GM21619 (cell line): ENCODE data around the gene KRTAP10-5.
"Not testable (repeated sequence)": the region's sequence is repeated elsewhere in the genome, so short reads cannot be mapped to it uniquely, and the experiment has no call there.

Experiments
- ATAC-seq: cut with Tn5 transposase; IDR thresholded peaks from one replicate; pipeline ENCODE4 v1.9.1; 2021; ENCODE audit not compliant: unreplicated experiment

The KRTAP10-5 gene, protein sequence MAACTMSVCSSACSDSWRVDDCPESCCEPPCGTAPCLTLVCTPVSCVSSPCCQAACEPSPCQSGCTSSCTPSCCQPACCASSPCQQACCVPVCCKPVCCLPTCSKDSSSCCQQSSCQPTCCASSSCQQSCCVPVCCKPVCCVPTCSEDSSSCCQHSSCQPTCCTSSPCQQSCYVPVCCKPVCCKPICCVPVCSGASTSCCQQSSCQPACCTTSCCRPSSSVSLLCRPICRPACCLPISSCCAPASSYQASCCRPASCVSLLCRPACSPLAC

DNA sequence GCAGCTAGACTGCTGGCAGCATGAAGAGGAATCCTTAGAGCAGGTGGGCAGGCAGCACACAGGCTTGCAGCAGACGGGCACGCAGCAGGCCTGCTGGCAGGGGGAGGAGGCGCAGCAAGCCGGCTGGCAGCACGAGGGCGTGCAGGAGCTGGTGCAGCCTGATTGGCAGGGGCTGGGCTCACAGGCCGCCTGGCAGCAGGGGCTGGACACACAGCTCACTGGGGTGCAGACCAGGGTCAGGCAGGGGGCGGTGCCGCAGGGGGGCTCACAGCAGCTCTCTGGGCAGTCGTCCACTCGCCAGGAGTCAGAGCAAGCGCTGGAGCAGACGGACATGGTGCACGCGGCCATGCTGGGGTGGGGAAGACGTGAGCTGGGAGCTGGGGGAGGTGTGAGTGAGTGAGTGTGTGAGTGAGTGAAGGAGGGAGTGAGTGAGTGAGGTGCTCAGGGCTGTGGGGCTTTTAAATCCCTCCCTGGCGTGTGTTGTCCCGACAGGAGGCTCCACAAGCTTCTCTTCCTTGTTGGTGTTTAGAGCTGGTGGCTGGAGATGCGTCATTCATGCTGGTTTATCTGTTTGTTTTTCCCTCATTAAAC, at the start of gene KRTAP10-5:
TSS of gene KRTAP10-5 (minus strand) at position 374 of the 591 bp plus-strand sequence. CDS start at position 348, 26 bp downstream.
- not testable (repeated sequence) for ATAC-seq

GRCh38 chr21:44628707-44629391, 48.4 kb upstream of the KRTAP10-5 start:
- ATAC-seq, result no peak

DNA sequence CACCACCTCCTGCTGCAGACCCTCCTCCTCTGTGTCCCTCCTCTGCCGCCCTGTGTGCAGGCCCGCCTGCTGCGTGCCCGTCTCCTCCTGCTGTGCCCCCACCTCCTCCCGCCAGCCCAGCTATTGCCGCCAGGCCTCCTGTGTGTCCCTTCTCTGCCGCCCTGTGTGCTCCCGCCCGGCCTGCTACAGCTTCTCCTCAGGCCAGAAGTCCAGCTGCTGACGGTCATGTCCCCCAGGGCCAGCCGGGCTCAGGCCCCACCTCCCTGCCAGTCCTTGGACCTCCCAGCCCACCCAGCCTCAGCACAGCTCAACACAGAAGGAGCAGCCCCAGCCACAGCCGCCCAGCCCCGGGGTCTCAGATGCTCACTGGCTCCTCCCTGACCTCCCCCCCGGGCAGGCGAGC, 47.4 kb upstream of the KRTAP10-5 start:
- not testable (repeated sequence) for ATAC-seq

- not testable (repeated sequence) for ATAC-seq
These were observed 46.9 kb upstream of the KRTAP10-5 start for GRCh38 chr21:44627181-44627822.

- no peak for ATAC-seq
These were observed 46.3 kb upstream of the KRTAP10-5 start, which contains the start of gene KRTAP10-9 for GRCh38 chr21:44626673-44627143. Gene KRTAP10-9 (plus strand): TSS chr21:44627093. CDS start chr21:44627172, 79 bp downstream.

GRCh38 chr21:44626262-44626661, 45.9 kb upstream of the KRTAP10-5 start:
- no peak for ATAC-seq

GRCh38 chr21:44625756-44626155, 45.4 kb upstream of the KRTAP10-5 start:
- ATAC-seq, result no peak

DNA sequence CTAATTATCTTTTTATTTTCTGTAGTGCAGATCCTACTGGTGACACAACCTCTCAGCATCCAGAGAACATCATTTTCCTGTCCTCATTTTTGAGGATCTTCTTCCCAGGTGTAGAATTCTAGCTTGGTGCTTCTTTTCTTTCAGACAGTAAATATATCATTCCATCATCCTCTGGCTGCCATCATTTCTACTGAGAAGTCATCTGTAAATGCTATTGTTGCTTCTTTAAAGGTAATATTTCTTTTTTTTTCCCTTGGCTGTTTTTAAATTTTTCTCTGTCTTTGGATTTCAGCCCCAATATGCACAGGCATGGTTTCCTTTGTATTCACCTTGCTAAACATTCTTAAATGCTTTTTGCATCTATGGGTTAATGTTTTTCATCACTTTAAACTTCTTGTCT, 43.2 kb upstream of the KRTAP10-5 start:
- no peak for ATAC-seq

- no peak for ATAC-seq
These were observed 39.5 kb upstream of the KRTAP10-5 start for GRCh38 chr21:44619886-44620285.

GRCh38 chr21:44618909-44619308, 38.5 kb upstream of the KRTAP10-5 start:
- no peak for ATAC-seq

- ATAC-seq, result no peak
These were observed 38.1 kb upstream of the KRTAP10-5 start for GRCh38 chr21:44618504-44618903.

- no peak for ATAC-seq
These were observed 36.7 kb upstream of the KRTAP10-5 start for GRCh38 chr21:44617071-44617501.

DNA sequence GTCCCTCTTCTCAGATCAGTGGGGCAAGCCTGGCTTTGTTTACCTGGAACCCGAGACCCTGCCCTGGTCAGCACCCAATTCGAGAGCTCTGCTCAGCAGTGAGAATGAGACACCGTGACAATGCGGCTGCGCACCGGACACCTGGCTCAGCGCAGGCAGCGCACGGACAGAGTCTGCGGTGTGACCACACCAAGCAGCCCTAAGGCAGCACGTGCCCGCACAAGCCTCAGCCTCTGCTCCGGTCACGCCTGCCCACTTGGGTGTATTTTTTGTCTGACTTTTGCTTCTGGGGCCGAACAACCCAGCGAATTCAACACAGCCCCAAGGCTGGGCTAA, 36.2 kb upstream of the KRTAP10-5 start:
- no peak for ATAC-seq

GRCh38 chr21:44615911-44616590, 35.6 kb upstream of the KRTAP10-5 start:
- no peak for ATAC-seq

GRCh38 chr21:44615466-44615865, 35.1 kb upstream of the KRTAP10-5 start:
- no peak for ATAC-seq

DNA sequence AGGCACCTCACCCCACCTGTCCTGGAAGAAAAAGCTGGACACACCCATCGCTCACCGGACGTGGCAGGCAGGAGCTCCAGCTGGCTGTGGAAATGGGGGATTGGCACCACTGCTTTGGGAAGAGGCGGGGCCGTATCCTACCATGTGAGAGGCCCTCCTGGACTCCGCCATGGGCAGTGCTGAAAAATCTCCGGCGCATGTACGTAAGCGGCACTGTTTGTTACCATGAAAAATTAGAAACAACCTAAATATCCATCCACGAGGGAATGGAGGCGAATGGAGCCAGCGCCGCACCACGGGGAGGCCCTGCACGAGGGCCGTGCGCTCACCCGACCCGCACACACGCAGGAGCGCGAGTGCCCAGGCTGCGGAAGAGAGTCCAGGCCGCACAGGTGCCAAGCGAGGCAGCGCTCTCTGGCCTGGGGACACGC, 34.6 kb upstream of the KRTAP10-5 start:
- no peak for ATAC-seq

GRCh38 chr21:44614161-44614631, 33.8 kb upstream of the KRTAP10-5 start:
- ATAC-seq, result no peak

GRCh38 chr21:44613386-44614155, 33.2 kb upstream of the KRTAP10-5 start:
- no peak for ATAC-seq

DNA sequence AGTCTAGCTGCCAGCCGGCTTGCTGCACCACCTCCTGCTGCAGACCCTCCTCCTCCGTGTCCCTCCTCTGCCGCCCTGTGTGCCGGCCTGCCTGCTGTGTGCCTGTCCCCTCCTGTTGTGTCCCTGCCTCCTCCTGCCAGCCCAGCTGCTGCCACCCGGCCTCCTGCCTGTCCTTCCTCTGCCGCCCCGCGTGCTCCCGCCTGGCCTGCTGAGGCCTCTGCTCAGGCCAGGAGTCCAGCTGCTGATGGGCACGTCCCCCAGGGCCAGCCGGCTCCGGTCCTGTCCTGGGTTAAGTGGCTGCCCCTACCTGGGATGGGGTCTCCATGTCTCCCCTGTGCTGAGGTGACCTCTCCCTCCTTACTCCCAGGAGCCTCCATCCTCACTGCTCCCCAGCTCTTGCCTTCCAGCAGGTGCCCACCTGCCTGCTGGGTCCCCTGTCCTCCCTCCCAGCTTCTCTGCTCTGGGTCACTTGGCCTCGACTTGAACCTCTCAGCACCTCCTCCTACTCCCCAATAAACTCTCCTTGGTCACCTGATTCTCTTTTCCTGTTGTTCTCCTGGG, 32.3 kb upstream of the KRTAP10-5 start:
- ATAC-seq, result no peak
